Naive thymus-derived CD4-positive, alpha-beta T cell (primary cell): ENCODE measurements around the gene WDR7. TPM values are rescaled to one million over a fixed set of nuclear protein-coding genes. Genes with fewer than 3 reads are reported as not detected.

ENCODE experiments used
- ATAC-seq: fragments of 150-1000 bp; cut with Tn5 transposase; 2 replicates; pipeline ENCODE4 v1.10.0; 2021; ENCODE audit warnings: mild to moderate bottlenecking, moderate library complexity
- CTCF ChIA-PET: fragments of 350-600 bp; sonication (Branson Sonifier 250); formaldehyde crosslinking; loops from one replicate; lab custom pipeline; 2021; ENCODE audit warnings: antibody characterized with exemption; lab: Charles Lee
- POLR2A ChIA-PET: fragments of 350-600 bp; sonication (Branson Sonifier 250); formaldehyde crosslinking; loops from one replicate; lab custom pipeline; 2021; ENCODE audit warnings: antibody characterized with exemption, inconsistent platforms; lab: Charles Lee
- DNase-seq, 9 donors: peaks; one replicate each; pipeline versions ENCODE4 v3.0.0 to v3.0.0-alpha.2; 2020 to 2022; ENCODE audit warnings: mixed read lengths in 1 of 9
- H3K27ac ChIP-seq: one replicate; pipeline ENCODE4 v1.7.0; 2013; ENCODE audit warnings: mild to moderate bottlenecking, low read depth, low read length, moderate library complexity
- H3K27me3 ChIP-seq, 2 donors: one replicate each; pipeline ENCODE4 v1.7.0; 2013; ENCODE audit warnings: low read length in 2 of 2, mild to moderate bottlenecking in 2 of 2, moderate library complexity in 2 of 2; ENCODE audit not compliant: control insufficient read depth in 2 of 2, insufficient read depth in 2 of 2
- H3K36me3 ChIP-seq, 3 experiments: 1 replicate in 2 of 3; 2 replicates in 1 of 3; pipeline ENCODE4 v1.7.0; 2013; ENCODE audit warnings: low read length in 3 of 3, mild to moderate bottlenecking in 3 of 3, moderate library complexity in 1 of 3; ENCODE audit not compliant: insufficient read depth in 3 of 3, control insufficient read depth in 2 of 3
- H3K4me1 ChIP-seq, 2 donors: one replicate each; pipeline ENCODE4 v1.7.0; 2013; ENCODE audit warnings: low read length in 2 of 2, mild to moderate bottlenecking in 2 of 2, moderate library complexity in 1 of 2; ENCODE audit not compliant: control insufficient read depth in 2 of 2, insufficient read depth in 2 of 2
- H3K4me3 ChIP-seq: 2 replicates; pipeline ENCODE4 v1.7.0; 2013; ENCODE audit warnings: mild to moderate bottlenecking, low read length
- H3K9me3 ChIP-seq, 3 experiments: 1 replicate in 2 of 3; 2 replicates in 1 of 3; pipeline ENCODE4 v1.7.0; 2013; ENCODE audit warnings: low read length in 3 of 3; ENCODE audit not compliant: control insufficient read depth in 2 of 3
- H3K27ac Mint-ChIP-seq, 9 donors: one replicate each; pipeline ENCODE4 v1.8.0; 2020 to 2022; ENCODE audit warnings: mixed read lengths in 9 of 9, mild to moderate bottlenecking in 8 of 9, moderate library complexity in 5 of 9, inconsistent platforms in 2 of 9
- H3K27me3 Mint-ChIP-seq, 5 donors: one replicate each; pipeline ENCODE4 v1.8.0; 2021 to 2022; ENCODE audit warnings: mixed read lengths in 5 of 5, mild to moderate bottlenecking in 1 of 5
- H3K36me3 Mint-ChIP-seq, 5 donors: one replicate each; pipeline ENCODE4 v1.8.0; 2020 to 2022; ENCODE audit warnings: mixed read lengths in 5 of 5, mild to moderate bottlenecking in 3 of 5, inconsistent platforms in 1 of 5
- H3K4me1 Mint-ChIP-seq, 7 donors: one replicate each; pipeline ENCODE4 v1.8.0; 2020 to 2022; ENCODE audit warnings: mixed read lengths in 7 of 7, mild to moderate bottlenecking in 3 of 7, inconsistent platforms in 1 of 7
- H3K4me3 Mint-ChIP-seq, 10 donors: one replicate each; pipeline ENCODE4 v1.8.0; 2020 to 2022; ENCODE audit warnings: mild to moderate bottlenecking in 10 of 10, mixed read lengths in 10 of 10, moderate library complexity in 6 of 10, inconsistent platforms in 2 of 10
- H3K9me3 Mint-ChIP-seq, 11 donors: one replicate each; pipeline ENCODE4 v1.8.0; 2020 to 2022; ENCODE audit warnings: mixed read lengths in 11 of 11, mild to moderate bottlenecking in 4 of 11, inconsistent platforms in 1 of 11, moderate library complexity in 1 of 11
- intact Hi-C, 2 donors: fragments of 100-400 bp; cut with micrococcal nuclease; formaldehyde crosslinking; loops; one replicate each; pipeline ENCODE4 v1.15.1; 2023
- polyA plus RNA-seq, 2 donors: library from polyadenylated mRNA; unstranded; fragments of 300-500 nt; fragmentation: Illumina TruSeq; gene quantifications; one replicate each; pipeline ENCODE4 v1.2.3, GENCODE V29; 2021
- total RNA-seq, 6 experiments: library from RNA in 5 of 6; stranded (reverse) in 5 of 6; gene quantifications; 1 replicate in 5 of 6; 2 replicates in 1 of 6; pipeline ENCODE4 v1.2.3 and lab custom pipeline; 2021 to 2026

Gene WDR7
- total and polyA plus RNA-seq, 7 experiments from 2014 or later, result 28.3 to 59.8 (median 50.1) TPM

DNA sequence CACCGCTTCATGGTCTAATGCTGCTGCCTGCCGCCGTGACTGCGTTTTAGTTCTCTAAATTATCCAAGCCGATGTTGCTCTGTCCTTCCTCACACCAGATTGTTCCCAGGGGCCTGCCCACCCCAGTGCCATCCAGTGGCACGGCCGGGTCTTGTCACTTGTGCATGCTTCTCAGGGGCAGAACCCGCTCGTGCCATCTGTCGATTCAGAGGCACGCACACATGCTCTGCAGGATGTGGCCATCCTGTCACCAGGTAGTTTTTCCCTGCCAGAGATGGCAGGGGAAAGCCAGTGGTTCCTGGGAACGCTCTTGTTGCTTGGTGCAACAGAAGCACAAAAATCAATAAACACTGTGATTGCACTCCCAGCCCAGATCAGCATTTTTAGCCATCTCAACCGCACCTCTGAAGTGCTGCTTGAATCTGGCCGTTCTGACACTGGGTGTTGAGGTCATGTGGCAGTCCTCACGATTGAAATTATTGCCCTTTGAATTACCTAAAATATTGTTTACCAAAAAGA, 376.1 kb downstream of the WDR7 start:
- POLR2A ChIA-PET, result no interaction called here
- H3K27ac ChIP-seq, result no peak overlapping the region
- no peaks in the 10 kb centered on the region for H3K9me3 ChIP-seq
- CTCF ChIA-PET, result no interaction called here
- Mint-ChIP-seq H3K36me3 (peaks cover 2 to 71% (median 51%) of the 10 kb centered on the region in 5 donors), H3K27me3 (no peaks in the 10 kb centered on the region), H3K4me3 (no peak overlapping the region), H3K27ac (no peak overlapping the region), H3K9me3 (peaks cover 0 to 3% (median 0%) of the 10 kb centered on the region in 11 donors), H3K4me1 (no peaks in the 10 kb centered on the region)
- no peak overlapping the region for H3K4me3 ChIP-seq
- peaks cover 0 to 32% (median 0%) of the 10 kb centered on the region in 3 experiments for H3K36me3 ChIP-seq
- no peaks in the 10 kb centered on the region for H3K27me3 ChIP-seq
- DNase-seq, result no peak
- no peak for ATAC-seq
- no peaks in the 10 kb centered on the region for H3K4me1 ChIP-seq
- intact Hi-C loops, result no loop called here

- POLR2A ChIA-PET, result no interaction called here
- H3K36me3 Mint-ChIP-seq, result peaks cover 0 to 71% (median 51%) of the 10 kb centered on the region in 5 donors
Measured at GRCh38 chr18:57029761-57030160, 378.6 kb downstream of the WDR7 start.

GRCh38 chr18:57030417-57030816, 379.3 kb downstream of the WDR7 start:
- CTCF ChIA-PET, result no interaction called here
- H3K9me3 ChIP-seq, result no peaks in the 10 kb centered on the region
- POLR2A ChIA-PET, result no interaction called here
- Mint-ChIP-seq H3K27me3 (no peaks in the 10 kb centered on the region), H3K4me1 (no peaks in the 10 kb centered on the region), H3K9me3 (peaks cover 0 to 6% (median 0%) of the 10 kb centered on the region in 11 donors), H3K36me3 (peaks cover 0 to 68% (median 51%) of the 10 kb centered on the region in 5 donors), H3K4me3 (no peak overlapping the region), H3K27ac (no peak overlapping the region)
- H3K4me3 ChIP-seq, result no peak overlapping the region
- no peaks in the 10 kb centered on the region for H3K4me1 ChIP-seq
- DNase-seq, result no peak
- H3K27ac ChIP-seq, result no peak overlapping the region
- peaks cover 0 to 32% (median 0%) of the 10 kb centered on the region in 3 experiments for H3K36me3 ChIP-seq
- intact Hi-C loops, result no loop called here
- H3K27me3 ChIP-seq, result no peaks in the 10 kb centered on the region
- ATAC-seq, result no peak

More at GRCh38 chr18:57029761-57030160, 378.6 kb downstream of the WDR7 start:
- DNase-seq, result no peak
- no peaks in the 10 kb centered on the region for H3K27me3 ChIP-seq
- no peak overlapping the region for H3K4me3 ChIP-seq
- no peak overlapping the region for H3K27ac Mint-ChIP-seq
- H3K27ac ChIP-seq, result no peak overlapping the region
- H3K9me3 Mint-ChIP-seq, result peaks cover 0 to 4% (median 0%) of the 10 kb centered on the region in 11 donors
- ATAC-seq, result no peak
- no peak overlapping the region for H3K4me3 Mint-ChIP-seq
- intact Hi-C loops, result no loop called here
- no peaks in the 10 kb centered on the region for H3K4me1 Mint-ChIP-seq
- no peaks in the 10 kb centered on the region for H3K27me3 Mint-ChIP-seq
- peaks cover 0 to 32% (median 0%) of the 10 kb centered on the region in 3 experiments for H3K36me3 ChIP-seq
- no peaks in the 10 kb centered on the region for H3K9me3 ChIP-seq
- CTCF ChIA-PET, result no interaction called here
- H3K4me1 ChIP-seq, result no peaks in the 10 kb centered on the region

- Mint-ChIP-seq H3K9me3 (peaks cover 0 to 8% (median 0%) of the 10 kb centered on the region in 11 donors), H3K27me3 (peaks cover 0 to 6% (median 0%) of the 10 kb centered on the region in 5 donors), H3K4me1 (no peaks in the 10 kb centered on the region), H3K4me3 (no peak overlapping the region), H3K27ac (no peak overlapping the region), H3K36me3 (peaks cover 0 to 19% (median 13%) of the 10 kb centered on the region in 5 donors)
- no peak overlapping the region for H3K27ac ChIP-seq
- ATAC-seq, result no peak
- intact Hi-C loops, result no loop called here
- ChIA-PET POLR2A (no interaction called here), CTCF (no interaction called here)
- H3K36me3 ChIP-seq, result no peaks in the 10 kb centered on the region
- H3K4me3 ChIP-seq, result no peak overlapping the region
- H3K4me1 ChIP-seq, result no peaks in the 10 kb centered on the region
- no peaks in the 10 kb centered on the region for H3K9me3 ChIP-seq
- no peak for DNase-seq
- H3K27me3 ChIP-seq, result no peaks in the 10 kb centered on the region
Measured at GRCh38 chr18:57035590-57035989, 384.4 kb downstream of the WDR7 start.

DNA sequence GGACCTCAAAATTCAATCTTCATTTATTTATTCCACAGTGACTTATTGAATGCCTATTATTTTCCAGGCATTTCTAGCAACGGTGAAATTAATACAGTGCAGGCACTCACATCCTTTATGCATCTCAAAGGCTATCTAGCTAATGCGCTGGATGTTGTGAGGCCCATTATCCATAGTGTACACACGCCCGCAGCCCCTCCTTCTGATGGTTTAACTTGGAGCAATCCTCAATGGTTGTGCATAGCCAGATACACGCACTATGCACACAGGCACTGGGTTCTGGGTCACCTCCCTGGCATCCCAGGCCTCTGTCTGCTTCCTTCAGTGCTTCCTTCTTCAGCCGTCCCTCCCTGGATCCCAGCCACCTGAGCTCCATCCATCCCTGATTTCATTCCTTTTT, 387.2 kb downstream of the WDR7 start:
- peaks cover 0 to 8% (median 5%) of the 10 kb centered on the region in 5 donors for H3K27me3 Mint-ChIP-seq
- H3K36me3 Mint-ChIP-seq, result peaks cover 0 to 6% (median 0%) of the 10 kb centered on the region in 5 donors
- no peak overlapping the region for H3K4me3 ChIP-seq
- H3K9me3 Mint-ChIP-seq, result peaks cover 0 to 8% (median 0%) of the 10 kb centered on the region in 11 donors
- ATAC-seq, result no peak
- DNase-seq, result no peak
- H3K4me1 Mint-ChIP-seq, result no peaks in the 10 kb centered on the region
- H3K27ac ChIP-seq, result no peak overlapping the region
- H3K36me3 ChIP-seq, result no peaks in the 10 kb centered on the region
- POLR2A ChIA-PET, result no interaction called here
- H3K4me3 Mint-ChIP-seq, result no peak overlapping the region
- no peaks in the 10 kb centered on the region for H3K4me1 ChIP-seq
- no peaks in the 10 kb centered on the region for H3K27me3 ChIP-seq
- intact Hi-C loops, result no loop called here
- no peak overlapping the region for H3K27ac Mint-ChIP-seq
- CTCF ChIA-PET, result no interaction called here
- no peaks in the 10 kb centered on the region for H3K9me3 ChIP-seq

DNA sequence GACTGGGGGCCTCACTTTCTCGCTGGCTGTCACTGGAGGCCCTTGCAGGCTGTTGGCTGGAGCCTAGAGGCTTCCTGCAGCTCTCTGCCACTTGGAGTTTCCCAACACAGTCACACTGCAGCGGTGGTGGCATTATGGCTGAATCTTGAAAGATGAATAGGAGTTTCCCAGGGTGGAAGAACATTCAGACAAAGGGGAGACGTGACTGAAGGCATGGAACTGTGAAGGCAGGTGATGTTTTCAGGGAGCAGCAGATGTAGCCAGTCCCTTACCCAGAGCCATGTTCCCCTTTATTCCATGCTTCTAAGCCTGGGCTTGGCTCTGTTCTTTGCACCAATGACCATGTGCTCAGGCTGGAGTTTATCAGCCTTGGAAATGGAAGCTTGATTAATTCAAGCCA, 389.0 kb downstream of the WDR7 start:
- CTCF ChIA-PET, result no interaction called here
- Histone ChIP-seq H3K27me3 (no peaks in the 10 kb centered on the region), H3K4me3 (no peak overlapping the region), H3K4me1 (no peaks in the 10 kb centered on the region), H3K9me3 (no peaks in the 10 kb centered on the region), H3K36me3 (no peaks in the 10 kb centered on the region), H3K27ac (no peak overlapping the region)
- no peak for DNase-seq
- peaks cover 0 to 7% (median 0%) of the 10 kb centered on the region in 11 donors for H3K9me3 Mint-ChIP-seq
- no peaks in the 10 kb centered on the region for H3K4me1 Mint-ChIP-seq
- POLR2A ChIA-PET, result interaction anchor here (0.6 kb wide), 1 partner anchor 83 kb away, joined by 3 read pairs; no protein-coding TSS in a partner anchor
- H3K27me3 Mint-ChIP-seq, result peaks cover 0 to 14% (median 6%) of the 10 kb centered on the region in 5 donors
- H3K27ac Mint-ChIP-seq, result no peak overlapping the region
- no peak overlapping the region for H3K4me3 Mint-ChIP-seq
- H3K36me3 Mint-ChIP-seq, result peaks cover 0 to 4% (median 0%) of the 10 kb centered on the region in 5 donors
- no peak for ATAC-seq
- intact Hi-C loops, result no loop called here

- Mint-ChIP-seq H3K9me3 (peaks cover 0 to 4% (median 0%) of the 10 kb centered on the region in 11 donors), H3K27me3 (peaks cover 0 to 14% (median 6%) of the 10 kb centered on the region in 5 donors), H3K4me3 (no peak overlapping the region), H3K4me1 (no peaks in the 10 kb centered on the region), H3K27ac (no peak overlapping the region), H3K36me3 (no peaks in the 10 kb centered on the region)
- no peak for ATAC-seq
- ChIA-PET POLR2A (no interaction called here), CTCF (no interaction called here)
- Histone ChIP-seq H3K9me3 (no peaks in the 10 kb centered on the region), H3K4me3 (no peak overlapping the region), H3K36me3 (no peaks in the 10 kb centered on the region), H3K4me1 (no peaks in the 10 kb centered on the region), H3K27me3 (no peaks in the 10 kb centered on the region), H3K27ac (no peak overlapping the region)
- no peak for DNase-seq
- intact Hi-C loops, result no loop called here
Measured at GRCh38 chr18:57043241-57043640, 392.1 kb downstream of the WDR7 start.
